ENCODE data around the gene RBP4.

DNA sequence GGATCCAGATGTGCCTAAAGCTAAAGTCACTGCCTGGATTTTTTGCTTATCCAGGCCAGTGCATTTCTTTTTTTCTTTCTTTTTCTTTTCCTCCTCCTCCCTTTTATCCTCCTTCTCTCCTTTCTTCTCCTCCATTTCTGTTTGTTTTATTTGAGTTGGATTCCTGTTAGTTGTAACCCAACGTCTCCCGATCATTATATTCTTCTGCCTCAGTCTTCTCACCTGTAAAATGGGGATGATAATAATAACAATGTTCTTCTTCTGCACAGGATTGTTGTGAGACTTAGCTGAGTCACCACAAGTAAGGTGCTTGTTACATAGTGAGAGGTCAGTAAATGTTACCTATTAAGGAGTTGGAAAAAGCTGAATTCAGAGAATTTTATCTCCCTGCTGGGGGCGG is 48.3 kb downstream of the RBP4 start:
- TF ChIP-seq, protein P1, sequence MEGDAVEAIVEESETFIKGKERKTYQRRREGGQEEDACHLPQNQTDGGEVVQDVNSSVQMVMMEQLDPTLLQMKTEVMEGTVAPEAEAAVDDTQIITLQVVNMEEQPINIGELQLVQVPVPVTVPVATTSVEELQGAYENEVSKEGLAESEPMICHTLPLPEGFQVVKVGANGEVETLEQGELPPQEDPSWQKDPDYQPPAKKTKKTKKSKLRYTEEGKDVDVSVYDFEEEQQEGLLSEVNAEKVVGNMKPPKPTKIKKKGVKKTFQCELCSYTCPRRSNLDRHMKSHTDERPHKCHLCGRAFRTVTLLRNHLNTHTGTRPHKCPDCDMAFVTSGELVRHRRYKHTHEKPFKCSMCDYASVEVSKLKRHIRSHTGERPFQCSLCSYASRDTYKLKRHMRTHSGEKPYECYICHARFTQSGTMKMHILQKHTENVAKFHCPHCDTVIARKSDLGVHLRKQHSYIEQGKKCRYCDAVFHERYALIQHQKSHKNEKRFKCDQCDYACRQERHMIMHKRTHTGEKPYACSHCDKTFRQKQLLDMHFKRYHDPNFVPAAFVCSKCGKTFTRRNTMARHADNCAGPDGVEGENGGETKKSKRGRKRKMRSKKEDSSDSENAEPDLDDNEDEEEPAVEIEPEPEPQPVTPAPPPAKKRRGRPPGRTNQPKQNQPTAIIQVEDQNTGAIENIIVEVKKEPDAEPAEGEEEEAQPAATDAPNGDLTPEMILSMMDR (IDR thresholded peaks at IDR 0.05): no peak
- no peak for TF ChIP-seq POLR2A (IDR thresholded peaks at IDR 0.05)
